Testis (tissue), 3 donors: ENCODE results near the gene NELL1. TPM values are rescaled to one million over a fixed set of nuclear protein-coding genes. Genes with fewer than 3 reads are reported as not detected.

Source experiments
- DNase-seq: peaks from one replicate; pipeline ENCODE4 v3.0.0-alpha.2; 2019
- H3K27ac ChIP-seq, 2 donors: fragments of 200-600 bp; sonication (generic); one replicate each; pipeline ENCODE4 v1.5.1; 2019
- H3K27me3 ChIP-seq: fragments of 200-600 bp; sonication (generic); one replicate; pipeline ENCODE4 v1.5.1; 2019
- H3K36me3 ChIP-seq: fragments of 200-600 bp; sonication (generic); one replicate; pipeline ENCODE4 v1.5.1; 2017; ENCODE audit warnings: low read depth; ENCODE audit errors: missing control alignments
- H3K4me1 ChIP-seq: fragments of 200-600 bp; sonication (generic); one replicate; pipeline ENCODE4 v1.5.1; 2019
- H3K4me3 ChIP-seq, 2 donors: fragments of 200-600 bp; sonication (generic); one replicate each; pipeline ENCODE4 v1.5.1; 2017 to 2019
- H3K9me3 ChIP-seq: fragments of 200-600 bp; sonication (generic); one replicate; pipeline ENCODE4 v1.5.1; 2017
- POLR2A ChIP-seq: fragments of 450-650 bp; IDR thresholded peaks from one replicate; pipeline ENCODE4 v1.6.1; 2017; ENCODE audit warnings: antibody characterized with exemption, mild to moderate bottlenecking, moderate library complexity
- WGBS, 2 donors: methylation state at CpG; one replicate each; pipeline ENCODE4 v1.1.5; 2018; 5-methylcytosine and 5-hydroxymethylcytosine counted together
- intact Hi-C: fragments of 100-400 bp; cut with DNase I; formaldehyde crosslinking; loops from one replicate; pipeline ENCODE4 v1.15.1; 2023; ENCODE audit warnings: low total_unique reads
- polyA plus RNA-seq: library from polyadenylated mRNA; stranded (reverse); fragments of 350-450 nt; fragmentation: Illumina TruSeq; extraction: RNeasy Lipid Tissue Mini Kit (QIAGEN cat#74804); gene quantifications from one replicate; pipeline ENCODE4 v1.2.3, GENCODE V29; 2014; ENCODE audit warnings: low read depth, low replicate concordance; ENCODE audit not compliant: insufficient read depth
- total RNA-seq, 2 donors: library from RNA; depleted of rRNA; stranded (reverse); fragments of >200 nt; gene quantifications; one replicate each; pipeline ENCODE4 v1.2.3, GENCODE V29; 2016
- TF ChIP-seq, protein P1 (sequence below), 3 experiments: fragments of 450-650 bp in 2 of 3; fragments of 200-600 bp in 1 of 3; sonication (generic) in 1 of 3; IDR thresholded peaks; one replicate each; pipeline ENCODE4 v1.5.1; 2016 to 2019; ENCODE audit warnings: antibody characterized with exemption in 3 of 3, mild to moderate bottlenecking in 2 of 3, moderate library complexity in 1 of 3

NELL1 gene
- total and polyA plus RNA-seq, 3 donors from 2014 or later: 4.9 to 8.9 (median 7.0) TPM

- Histone ChIP-seq H3K4me3 (no peak overlapping the region), H3K36me3 (no peaks in the 10 kb centered on the region), H3K27me3 (no peaks in the 10 kb centered on the region), H3K27ac (no peak overlapping the region), H3K4me1 (no peaks in the 10 kb centered on the region), H3K9me3 (no peaks in the 10 kb centered on the region)
- TF ChIP-seq, protein P1, sequence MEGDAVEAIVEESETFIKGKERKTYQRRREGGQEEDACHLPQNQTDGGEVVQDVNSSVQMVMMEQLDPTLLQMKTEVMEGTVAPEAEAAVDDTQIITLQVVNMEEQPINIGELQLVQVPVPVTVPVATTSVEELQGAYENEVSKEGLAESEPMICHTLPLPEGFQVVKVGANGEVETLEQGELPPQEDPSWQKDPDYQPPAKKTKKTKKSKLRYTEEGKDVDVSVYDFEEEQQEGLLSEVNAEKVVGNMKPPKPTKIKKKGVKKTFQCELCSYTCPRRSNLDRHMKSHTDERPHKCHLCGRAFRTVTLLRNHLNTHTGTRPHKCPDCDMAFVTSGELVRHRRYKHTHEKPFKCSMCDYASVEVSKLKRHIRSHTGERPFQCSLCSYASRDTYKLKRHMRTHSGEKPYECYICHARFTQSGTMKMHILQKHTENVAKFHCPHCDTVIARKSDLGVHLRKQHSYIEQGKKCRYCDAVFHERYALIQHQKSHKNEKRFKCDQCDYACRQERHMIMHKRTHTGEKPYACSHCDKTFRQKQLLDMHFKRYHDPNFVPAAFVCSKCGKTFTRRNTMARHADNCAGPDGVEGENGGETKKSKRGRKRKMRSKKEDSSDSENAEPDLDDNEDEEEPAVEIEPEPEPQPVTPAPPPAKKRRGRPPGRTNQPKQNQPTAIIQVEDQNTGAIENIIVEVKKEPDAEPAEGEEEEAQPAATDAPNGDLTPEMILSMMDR (IDR thresholded peaks at IDR 0.05): no peak
- no peak for TF ChIP-seq POLR2A
- 73 to 80% methylated on average over 3 of the region's 3 CpGs for WGBS, 2 donors
- intact Hi-C loops: no loop called here
- no peak for DNase-seq
These were observed 942.9 kb downstream of the NELL1 start for GRCh38 chr11:21612326-21612725.

- Histone ChIP-seq H3K27ac (no peak overlapping the region), H3K4me3 (no peak overlapping the region), H3K9me3 (no peaks in the 10 kb centered on the region), H3K4me1 (no peaks in the 10 kb centered on the region), H3K27me3 (no peaks in the 10 kb centered on the region), H3K36me3 (no peaks in the 10 kb centered on the region)
- WGBS, 2 donors: 62 to 69% methylated on average over 5 of the region's 5 CpGs
- intact Hi-C loops: no loop called here
- no peak for DNase-seq
- TF ChIP-seq, protein P1 (IDR thresholded peaks at IDR 0.05): no peak
- no peak for TF ChIP-seq POLR2A
These were observed 945.6 kb downstream of the NELL1 start for GRCh38 chr11:21614961-21615360.

DNA sequence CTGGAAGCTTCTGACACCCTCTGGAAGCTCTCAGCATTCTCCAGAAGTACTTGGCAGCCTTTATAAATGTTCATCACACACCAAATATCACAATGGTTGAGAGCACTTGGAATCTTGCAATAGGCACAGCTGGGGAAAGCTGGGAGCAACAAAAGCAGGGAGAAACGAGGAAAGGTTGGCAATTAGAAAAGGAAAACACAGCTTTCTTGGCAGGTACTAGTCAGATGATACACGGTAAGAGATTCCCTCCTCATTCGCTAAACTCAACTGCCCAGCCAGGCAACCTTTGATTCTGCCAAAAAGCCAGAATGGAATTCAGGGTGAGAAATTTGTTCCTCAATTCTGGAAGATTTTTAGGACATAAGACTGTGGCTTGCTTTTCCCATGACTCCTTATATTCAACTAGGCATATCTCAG, 946.6 kb downstream of the NELL1 start:
- DNase-seq: no peak

GRCh38 chr11:21622566-21622965, 953.2 kb downstream of the NELL1 start:
- no peak for TF ChIP-seq POLR2A
- TF ChIP-seq, protein P1 (IDR thresholded peaks at IDR 0.05): no peak
- DNase-seq: no peak
- intact Hi-C loops: no loop called here
- WGBS, 2 donors: 27 to 54% methylated on average over 1 of the region's 1 CpG
- H3K9me3 ChIP-seq: no peaks in the 10 kb centered on the region
- H3K36me3 ChIP-seq: no peaks in the 10 kb centered on the region
- no peaks in the 10 kb centered on the region for H3K27me3 ChIP-seq
- H3K27ac ChIP-seq: no peak overlapping the region
- no peak overlapping the region for H3K4me3 ChIP-seq
- H3K4me1 ChIP-seq: no peaks in the 10 kb centered on the region

More for the DNA sequence above, 946.6 kb downstream of the NELL1 start:
- Histone ChIP-seq H3K4me1 (no peaks in the 10 kb centered on the region), H3K27ac (no peak overlapping the region), H3K27me3 (no peaks in the 10 kb centered on the region), H3K36me3 (no peaks in the 10 kb centered on the region), H3K9me3 (no peaks in the 10 kb centered on the region), H3K4me3 (no peak overlapping the region)
- whole genome bisulfite sequencing, 2 donors: 53 to 56% methylated on average over 3 of the region's 3 CpGs
- no peak for TF ChIP-seq POLR2A
- TF ChIP-seq, protein P1 (IDR thresholded peaks at IDR 0.05): no peak
- intact Hi-C loops: no loop called here

DNA sequence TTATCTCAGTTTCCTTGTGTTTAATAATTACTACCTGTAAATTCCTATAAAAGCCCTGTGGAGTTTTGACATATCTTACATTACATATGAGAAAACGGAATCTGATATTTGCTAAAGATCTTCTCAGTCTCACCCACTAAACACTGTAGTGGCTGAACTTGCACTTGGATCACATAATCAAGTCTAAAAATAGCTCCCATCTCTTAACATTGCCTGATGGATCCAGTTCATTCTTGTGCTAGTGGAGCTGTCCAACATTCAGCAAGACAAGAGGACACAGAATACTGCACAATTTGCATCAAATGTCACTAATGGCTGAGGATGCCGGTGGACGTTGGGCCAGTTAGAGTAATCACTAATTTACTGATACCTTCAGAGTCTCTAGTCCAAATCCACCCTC, 953.6 kb downstream of the NELL1 start:
- DNase-seq: no peak
- intact Hi-C loops: no loop called here
- Histone ChIP-seq H3K27ac (no peak overlapping the region), H3K9me3 (no peaks in the 10 kb centered on the region), H3K36me3 (no peaks in the 10 kb centered on the region), H3K4me3 (no peak overlapping the region), H3K4me1 (no peaks in the 10 kb centered on the region), H3K27me3 (no peaks in the 10 kb centered on the region)
- TF ChIP-seq, protein P1 (IDR thresholded peaks at IDR 0.05): no peak
- no peak for TF ChIP-seq POLR2A
- WGBS, 2 donors: 61 to 66% methylated on average over 3 of the region's 3 CpGs
